Fibroblast of skin of left biceps (primary cell): ENCODE data around the gene PDE4D.
A peak's percentile ranks its signal among the peaks of the same experiment; 100 is the strongest.

Source experiments
- DNase-seq, 2 experiments: peaks; one replicate each; pipeline ENCODE4 v3.0.0-alpha.2; 2013; ENCODE audit warnings: low read depth in 2 of 2

Gene PDE4D

DNA sequence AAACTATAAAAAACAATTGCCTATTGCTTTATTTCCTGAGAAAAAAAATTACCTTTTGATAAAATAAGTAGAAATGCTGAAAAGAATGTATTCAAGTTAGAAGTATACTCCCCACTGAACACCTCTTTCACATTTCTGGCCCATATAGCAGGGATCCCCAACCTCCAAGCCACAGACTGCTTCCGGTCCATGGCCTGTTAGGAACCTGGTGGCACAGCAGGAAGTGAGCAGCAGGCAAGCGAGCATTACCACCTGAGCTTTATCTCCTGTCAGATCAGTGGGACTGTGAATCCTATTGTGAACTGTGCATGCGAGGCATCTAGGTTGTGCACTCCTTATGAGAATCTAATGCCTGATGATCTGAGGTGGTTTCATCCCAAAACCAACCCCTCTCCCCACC, 746.8 kb downstream of the PDE4D start:
- DNase-seq = no peak

DNA sequence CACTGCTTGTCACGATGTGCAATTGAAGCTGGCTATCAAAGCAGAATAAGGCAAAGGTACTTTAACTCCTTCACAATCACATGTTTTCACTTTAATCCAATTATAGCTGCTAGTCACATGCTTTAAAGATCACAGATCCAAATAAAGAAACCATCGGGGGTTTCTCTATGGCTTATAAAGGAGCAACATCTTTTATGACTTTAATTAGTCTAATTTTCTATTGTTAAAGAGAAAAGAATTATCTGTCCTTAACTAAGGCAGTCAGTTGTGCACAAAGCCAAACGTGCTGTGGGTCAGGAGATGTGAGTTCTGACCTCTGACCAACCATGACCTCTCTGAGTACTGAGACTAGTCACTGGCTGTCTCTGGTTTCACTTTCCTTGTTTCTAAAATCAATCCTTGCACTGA, 749.6 kb downstream of the PDE4D start:
- no peak for DNase-seq

DNA sequence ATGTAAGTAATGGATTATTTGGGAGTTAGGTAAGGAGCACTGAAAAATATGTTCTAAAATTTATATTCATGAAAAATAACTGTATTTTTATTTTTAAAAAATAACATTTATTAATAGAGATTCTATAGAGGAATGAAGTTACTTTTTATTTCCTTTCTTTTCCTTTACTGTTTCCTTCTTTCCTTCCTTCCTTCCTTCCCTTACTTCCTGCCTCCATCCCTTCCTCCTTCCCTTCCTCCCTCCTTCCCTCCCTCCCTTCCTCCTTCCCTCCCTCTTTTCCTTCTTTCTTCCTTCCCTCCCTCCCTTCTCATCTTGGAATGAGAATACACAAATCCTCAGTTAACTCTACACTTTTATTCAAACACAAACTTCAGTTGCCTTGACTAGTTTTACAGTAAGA, 750.6 kb downstream of the PDE4D start:
- DNase-seq = no peak

DNA sequence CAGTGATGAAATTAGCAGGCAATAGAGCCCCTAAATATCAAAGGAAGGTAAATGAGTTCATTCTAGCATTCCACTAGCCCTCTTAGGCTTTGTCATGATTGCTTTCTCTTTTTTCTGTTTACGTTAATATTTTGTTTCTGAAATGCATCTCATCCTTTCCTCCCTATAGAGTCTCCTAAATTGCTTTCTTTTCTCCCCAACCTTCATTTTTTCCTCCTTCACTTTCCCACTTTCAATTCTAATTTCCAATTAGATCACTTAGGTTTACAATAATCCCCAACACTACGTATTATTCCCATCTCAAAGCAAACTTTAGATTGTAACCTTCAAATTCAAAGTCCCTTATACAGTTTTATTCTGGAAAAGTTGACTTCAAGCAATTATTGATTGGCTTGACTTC, 751.4 kb downstream of the PDE4D start:
- DNase-seq = no peak

DNA sequence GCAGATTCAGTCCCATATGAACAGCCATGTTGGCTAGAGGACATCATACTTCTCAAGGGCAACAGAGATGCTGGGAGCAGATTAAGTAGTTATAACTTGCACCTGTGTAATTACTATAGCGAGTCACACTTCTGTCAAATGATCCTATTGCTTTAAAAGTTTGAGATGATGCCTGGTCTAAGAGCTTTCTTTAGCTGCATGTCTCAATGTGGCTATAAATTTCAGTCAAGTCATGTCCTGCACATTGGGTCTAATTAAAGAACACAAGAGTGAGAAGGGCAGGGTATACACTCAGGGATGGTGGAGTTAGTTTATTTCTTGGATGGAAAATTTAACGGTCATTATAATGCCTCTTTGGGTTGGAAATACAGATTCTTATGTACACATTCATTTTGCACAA, 753.4 kb downstream of the PDE4D start:
- DNase-seq = no peak

DNA sequence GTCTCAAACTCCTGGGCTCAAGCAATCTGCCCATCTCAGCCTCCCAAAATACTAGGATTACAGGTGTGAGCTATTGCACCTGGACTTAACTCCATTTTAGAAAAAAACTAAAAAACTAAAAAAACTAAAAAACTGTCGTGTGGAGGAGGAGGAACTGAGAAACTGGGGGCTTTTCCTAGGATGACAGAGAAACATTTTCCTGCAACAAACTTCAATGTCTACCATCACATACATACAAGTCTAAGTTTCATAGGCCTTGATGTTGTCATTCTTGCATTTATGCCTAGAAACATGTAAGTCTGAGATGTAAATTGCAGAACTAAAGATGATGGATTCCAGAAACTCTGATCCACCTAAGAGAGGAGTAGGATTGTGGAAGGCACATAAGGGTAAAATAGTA, 753.8 kb downstream of the PDE4D start:
- no peak for DNase-seq

DNA sequence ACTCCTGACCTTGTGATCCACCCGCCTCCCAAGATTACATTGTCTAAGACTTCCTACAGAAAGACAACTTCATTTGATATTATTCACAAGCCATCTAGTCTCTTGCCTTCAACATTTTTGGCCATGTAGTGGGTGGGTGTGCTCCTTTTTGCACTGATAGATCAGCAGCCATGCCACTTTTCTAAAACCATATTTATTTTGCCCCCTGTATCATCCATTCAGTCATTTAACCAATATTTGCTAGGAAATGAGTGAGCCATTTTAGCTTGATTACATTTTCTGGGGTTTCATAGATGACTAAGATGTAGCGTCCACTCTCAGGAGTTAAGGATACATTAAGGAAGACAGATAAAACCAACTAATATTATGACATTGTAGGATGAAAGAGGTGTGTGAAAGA, 755.0 kb downstream of the PDE4D start:
- no peak for DNase-seq

DNA sequence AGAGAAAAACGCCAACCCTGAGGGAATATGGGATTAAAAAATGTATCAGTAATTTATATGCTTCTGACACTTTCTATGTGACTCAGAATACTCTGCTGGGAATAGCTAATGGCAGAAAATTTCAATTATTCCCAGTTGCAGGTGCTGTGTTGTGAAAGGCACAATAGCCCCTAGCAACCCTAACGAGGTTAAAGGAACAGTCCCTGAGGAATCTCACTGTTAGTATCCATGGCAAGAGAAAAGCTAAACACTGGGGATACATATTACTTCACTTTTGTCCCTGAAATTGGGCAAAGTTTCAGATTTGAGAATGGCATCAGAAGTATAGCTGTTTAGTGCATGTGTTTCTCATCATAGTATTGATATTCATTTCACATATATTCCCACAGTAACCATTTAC, 755.7 kb downstream of the PDE4D start:
- no peak for DNase-seq

DNA sequence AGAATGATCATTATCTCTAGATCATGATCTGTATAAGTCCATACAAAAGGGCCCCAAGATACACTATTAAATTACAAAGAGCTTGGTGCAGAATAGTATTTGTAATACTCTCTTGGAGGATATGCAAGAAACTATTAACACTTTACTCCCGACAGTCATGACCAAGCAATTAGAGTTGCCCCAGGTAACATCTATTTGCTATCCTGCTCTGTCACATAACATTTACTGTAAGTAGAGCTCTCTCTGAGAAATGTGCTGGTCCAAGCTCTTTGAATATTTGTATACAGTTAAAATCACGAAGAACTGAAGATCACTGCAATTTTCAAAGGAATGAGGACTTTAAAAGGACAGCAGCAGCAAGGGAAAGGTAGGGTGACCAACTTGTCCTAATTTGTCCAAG, 757.0 kb downstream of the PDE4D start:
- no peak for DNase-seq

DNA sequence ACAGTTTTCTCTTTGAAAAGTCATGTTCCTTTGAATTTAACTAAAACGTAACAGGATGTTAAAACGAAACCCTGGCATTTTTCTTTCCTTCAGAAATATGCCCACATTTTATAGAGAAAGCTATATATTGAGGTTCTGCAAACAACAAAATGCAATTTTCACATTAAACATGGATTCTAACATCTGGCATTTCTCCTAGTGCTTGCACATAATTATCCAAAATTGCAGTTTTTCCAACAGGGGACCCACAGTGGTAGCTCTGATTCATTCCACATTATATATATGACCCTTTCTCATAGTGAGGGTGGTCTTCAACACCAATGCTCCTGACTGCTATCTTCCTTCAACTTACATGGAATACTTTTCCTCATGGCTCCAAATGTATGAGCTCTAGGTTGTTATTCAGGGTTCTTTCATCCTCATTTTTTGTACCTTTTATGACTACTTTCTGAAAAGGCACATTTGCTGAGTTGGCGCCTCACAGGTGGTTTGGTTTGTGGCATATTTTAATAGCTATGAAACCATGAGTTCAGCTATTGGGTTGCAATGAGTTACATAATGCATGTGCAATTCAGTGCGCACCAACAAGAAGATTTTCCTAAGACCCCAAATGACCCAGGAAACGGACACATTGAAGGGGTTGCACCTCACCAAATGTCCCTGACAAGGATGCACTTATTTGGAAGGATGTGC, 758.9 kb downstream of the PDE4D start:
- DNase-seq = no peak

DNA sequence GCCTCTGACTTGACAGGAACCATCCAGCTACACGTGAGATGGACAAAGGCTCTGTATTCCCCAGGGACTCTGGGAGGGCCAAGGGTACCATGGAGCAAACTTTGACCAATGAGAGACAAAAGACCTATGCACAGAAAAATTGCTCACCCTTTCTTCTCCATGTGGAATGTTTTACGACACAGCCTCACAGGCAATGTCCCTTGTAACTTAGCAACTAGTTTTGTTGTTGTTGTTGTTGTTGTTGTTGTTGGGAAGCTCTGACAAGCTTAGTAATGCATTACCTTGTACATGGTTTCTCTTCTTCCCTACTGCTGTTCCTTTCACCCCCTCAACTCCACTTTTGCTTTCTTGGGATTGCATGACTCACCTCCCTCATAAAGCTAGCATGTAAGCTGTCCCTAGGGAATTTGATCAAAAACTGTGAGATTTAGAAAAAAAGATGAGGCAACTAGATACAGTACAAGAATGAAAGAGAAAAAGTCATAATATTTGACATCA, 759.7 kb downstream of the PDE4D start:
- peak; percentile 88 to 93 for DNase-seq

DNA sequence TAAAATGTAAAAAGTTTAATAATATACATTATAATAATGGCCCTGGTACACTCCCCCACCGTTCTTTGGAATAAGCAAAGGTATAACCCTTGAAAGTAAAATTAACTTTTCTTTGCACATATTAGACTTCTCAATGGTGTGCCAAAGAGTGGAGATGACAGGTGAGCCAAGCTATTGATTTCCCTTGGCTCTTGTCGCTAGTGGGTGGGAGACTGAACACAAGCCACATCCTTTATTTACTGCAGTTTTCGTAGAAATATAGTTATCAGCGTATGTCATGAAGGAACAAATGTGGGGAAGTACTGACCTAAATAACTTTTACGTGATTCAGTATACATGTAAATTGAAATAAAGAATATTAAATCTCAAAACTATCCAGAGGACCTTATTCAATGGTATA, 761.4 kb downstream of the PDE4D start:
- DNase-seq = no peak

DNA sequence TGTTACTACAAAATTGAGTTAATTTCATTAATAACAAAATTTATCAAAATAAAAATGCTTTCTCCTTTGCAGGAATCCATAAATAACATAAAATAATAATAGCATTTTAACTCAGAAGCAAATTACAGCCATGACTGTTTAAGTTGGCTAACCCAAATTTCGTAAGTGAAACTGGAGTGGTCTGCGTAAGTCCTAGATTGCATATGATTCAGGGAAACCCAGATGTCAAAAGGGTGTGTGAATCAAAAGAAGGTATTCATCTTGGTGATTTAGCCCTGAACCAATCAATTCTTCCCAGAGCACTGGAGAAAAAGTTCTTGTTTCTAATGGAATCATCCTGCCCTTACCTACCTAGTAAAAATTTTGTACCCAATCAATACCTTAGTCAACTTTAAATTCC, 763.1 kb downstream of the PDE4D start:
- DNase-seq = no peak

DNA sequence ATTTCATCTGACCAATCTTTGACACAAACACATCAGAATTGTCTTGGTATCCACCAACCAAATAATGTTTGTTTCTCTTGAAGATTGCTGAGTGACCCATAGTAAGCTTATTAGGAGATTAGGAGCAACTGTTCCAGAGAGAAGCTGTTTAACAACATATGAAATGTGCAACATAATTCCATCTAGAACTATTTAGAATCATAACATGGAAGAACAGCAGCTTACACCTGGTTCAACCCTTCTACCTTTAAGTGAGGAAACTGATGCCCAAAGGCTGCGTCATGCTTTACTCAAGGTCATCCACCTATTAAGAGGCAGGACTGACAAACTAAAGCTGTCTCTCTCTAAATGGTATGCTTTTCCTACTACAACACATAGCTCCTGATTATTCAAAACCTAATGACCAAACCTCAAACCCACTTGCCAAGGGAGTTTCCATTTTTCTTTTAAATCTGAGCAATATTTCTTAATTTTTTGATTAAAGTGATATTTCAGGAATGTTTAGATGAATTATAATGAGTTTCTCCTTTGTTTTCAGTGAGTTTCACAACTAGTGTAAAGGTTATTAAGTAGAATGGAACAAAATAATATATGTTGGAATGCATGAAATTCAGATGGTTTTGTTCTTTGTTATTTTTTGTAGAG, 764.8 kb downstream of the PDE4D start:
- no peak for DNase-seq

DNA sequence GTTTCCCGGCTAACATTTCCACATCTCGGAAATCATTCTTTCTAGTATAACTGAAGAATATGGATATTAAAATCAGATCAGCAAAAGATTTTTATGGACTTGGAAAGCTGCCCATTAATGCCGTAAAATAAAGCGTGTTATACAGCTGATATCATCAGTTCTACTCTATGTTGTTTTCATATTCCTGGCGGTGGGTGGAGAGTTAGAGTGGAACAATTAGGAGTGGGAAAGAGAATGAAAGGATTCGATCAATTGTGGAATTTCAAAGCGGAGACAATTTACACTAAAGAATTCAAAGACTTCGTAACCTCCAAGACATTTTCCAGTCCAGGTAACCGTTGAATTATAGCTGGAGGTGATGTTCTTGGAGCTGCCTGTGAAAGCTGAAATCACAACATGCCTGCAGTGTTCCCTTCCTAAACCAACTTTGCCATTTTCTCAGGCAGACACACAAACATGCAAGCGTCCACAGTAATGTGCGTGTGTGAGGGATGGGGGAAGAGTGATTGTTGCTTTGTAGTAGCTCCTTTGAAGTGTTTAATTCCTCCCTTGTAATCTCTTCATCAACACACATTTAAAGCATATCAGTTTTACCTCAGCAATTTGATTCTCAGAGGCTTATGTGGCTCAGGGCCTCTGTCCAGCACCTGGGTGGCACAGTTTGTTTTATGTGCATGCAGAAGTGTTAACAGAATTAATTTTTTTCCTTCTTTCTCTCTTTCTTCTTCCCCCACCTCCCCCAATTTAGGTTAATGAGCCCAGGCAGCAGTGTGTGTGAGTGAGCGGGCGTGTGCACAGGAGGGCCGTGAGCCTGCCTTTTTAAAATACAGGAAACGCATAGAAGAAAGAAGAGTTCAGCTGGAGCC, 766.6 kb downstream of the PDE4D start:
- peak; percentile 68 to 71 for DNase-seq

DNA sequence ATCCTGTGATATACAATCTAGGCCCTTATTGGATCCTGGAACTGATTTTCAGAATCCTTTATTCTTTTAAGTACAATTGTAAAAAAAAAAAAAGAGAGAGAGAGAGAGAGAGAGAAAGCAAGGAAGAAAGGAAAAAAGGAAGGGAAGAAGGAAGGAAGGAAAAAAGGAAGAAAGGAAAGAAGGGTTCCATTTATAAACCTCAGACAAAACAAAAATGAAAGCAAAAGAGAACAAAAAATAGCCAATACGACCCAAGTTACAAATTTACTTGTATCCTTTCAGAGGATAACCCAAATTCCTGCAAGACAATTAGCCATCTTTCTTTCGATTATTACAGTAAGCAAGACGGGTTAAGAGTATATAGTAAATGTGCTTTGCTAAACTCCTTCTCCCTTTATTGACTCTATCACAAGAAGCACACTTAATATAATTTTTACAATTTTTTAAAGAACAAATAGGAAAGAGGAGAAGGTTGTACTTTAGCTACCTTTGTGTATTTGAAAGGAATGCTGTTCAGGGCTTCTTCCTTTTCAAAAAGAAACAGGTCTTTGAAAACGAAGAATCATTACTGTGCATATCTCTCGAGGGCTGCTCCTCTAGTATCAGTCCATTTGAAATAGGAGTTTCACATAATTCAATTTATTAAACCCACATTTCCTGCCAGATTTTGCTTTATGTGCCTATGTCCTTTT, 767.4 kb downstream of the PDE4D start:
- DNase-seq = no peak

DNA sequence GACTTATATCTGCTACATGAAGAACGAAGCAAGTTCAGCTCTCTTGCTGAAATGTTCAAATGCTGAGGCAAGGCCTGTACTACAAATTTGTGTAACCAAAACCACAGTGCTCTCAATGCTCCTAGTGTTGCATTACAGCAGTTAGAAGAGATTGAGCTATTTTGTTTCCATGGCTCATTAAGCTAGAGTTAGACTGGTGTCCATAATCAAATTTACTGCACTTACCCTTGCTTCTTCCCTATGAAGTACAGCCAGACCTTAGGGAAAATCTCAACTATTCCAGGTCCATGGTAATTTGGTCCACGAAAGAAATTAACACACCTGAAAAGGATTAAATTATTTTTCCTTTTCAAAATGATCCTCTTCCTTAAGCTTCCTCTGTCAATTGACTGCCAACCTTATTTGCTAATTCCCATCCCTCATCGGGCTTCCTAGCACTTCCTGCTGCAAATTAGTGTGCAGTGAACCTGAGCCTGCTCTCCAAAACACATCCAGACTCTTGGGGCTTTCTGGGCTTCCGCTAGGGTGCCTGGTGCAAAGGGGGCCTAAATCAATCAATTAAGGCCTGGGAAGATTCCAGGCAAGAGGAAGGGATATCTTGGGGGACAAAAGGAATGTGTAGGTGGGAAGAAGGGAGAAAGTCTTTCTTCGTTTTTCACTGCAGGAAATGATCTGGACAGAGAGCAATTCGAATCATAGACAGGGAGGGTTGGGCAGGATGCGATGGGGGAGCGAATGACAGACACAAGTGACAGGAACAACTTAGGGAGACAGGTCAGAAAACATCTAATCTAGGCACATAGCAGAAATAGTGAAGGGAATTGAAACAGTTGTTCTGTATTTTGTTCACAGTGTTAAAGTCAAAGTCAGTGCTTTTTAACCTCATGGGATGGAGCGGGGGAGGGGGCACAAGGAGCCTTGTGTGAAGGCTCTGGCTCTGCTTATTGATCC, 768.2 kb downstream of the PDE4D start:
- DNase-seq = no peak

DNA sequence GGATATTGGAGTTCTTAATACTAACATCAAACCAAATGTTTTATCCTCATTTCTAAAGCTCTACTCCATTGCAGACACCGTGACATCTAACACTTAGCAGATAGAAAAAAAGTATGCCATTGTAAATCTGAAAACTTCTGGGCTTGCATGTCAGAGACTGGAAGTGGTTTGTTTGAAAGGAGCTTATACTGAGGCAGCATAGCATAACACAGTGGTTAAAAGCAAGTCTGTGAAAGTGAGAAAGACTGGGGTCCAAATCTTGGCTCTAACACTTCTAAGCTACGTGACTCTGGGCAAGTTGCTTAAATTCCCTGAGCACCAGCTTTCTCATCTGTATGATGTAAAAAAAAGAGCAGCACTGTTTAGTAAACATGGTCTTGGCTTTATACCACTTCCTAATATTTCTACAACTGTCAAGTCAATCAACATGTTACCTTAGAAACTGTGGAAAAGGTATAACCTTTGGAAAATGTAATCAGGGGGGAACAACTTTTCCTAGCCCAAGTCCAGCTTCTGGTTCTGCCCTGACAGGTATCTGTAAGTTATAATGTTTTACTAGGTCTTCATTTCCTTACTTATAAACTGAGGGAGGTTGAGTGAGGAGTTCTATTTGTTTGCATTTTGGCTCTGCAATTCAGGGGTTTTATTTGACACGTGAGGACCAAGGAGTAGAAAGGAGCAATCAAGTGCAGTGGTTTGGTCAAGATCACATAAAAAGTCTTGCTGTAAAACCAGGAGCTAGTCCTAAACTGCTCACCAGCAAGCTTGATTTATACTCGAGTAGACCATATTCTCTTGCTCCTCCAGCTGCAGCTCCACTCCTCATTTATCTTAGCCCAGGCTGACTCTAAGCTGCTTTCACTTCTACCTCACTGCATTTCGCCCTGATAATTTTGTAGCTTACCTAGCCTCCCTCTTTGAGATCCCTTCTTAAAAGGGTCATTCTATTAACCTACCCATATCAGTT, 769.6 kb downstream of the PDE4D start:
- no peak for DNase-seq

DNA sequence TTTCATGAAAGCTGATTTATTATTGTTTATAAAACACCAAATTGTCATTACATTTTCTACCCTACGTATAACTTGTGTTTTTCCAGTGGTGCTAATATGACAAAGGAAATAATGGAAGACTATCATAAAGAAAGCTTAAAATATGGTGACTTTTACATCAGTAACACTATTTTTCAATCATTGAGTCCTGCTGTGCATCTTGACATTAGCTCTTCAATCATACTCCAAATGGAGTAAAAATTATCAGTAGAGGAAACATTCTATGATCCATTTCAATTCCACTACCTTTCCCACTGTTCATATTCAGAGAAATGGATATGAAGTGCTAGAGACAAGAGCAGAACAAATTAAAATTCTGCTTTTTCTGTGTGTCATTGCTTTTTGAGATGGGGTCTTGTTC, 774.0 kb downstream of the PDE4D start:
- DNase-seq = no peak

DNA sequence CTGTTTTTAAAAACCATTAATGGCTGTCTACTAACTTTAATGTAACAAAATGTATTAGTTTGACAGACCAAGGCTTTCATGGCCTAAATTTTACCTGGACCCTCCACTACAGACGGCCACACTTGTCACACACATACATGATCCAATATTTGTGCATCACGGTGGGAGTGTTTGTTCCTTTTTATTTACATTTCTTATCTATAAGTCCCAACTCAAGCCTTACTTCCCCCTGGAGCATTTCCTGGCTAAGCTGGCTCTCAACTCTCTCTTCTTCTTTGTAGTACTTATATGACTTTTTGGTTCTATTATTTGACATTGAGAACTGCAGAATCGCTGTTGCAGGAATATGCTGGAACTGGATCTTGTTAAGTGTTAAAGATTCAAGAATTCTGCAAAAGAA, 776.2 kb downstream of the PDE4D start:
- no peak for DNase-seq
